Liver (tissue), 3 donors: ENCODE measurements around the gene FAT4.

Experiments
- NR2F2 ChIP-seq: IDR thresholded peaks from 2 replicates; pipeline ENCODE4 v1.6.1; 2016; ENCODE audit warnings: antibody characterized with exemption
- SP1 ChIP-seq: IDR thresholded peaks from 2 replicates; pipeline ENCODE4 v1.6.1; 2018; ENCODE audit warnings: antibody characterized with exemption, mild to moderate bottlenecking
- TAF1 ChIP-seq: conservative IDR thresholded peaks from 2 replicates; pipeline ENCODE4 v1.6.1; 2016; ENCODE audit warnings: antibody characterized with exemption, mild to moderate bottlenecking
- YY1 ChIP-seq: IDR thresholded peaks from 2 replicates; pipeline ENCODE4 v1.6.1; 2016; ENCODE audit warnings: antibody characterized with exemption, mild to moderate bottlenecking
- TF ChIP-seq, protein P1 (sequence below): fragments of 150-350 bp; IDR thresholded peaks from 2 replicates; pipeline ENCODE4 v1.5.1; 2017; ENCODE audit warnings: improper control_type of control experiment, low read depth, low read length; ENCODE audit not compliant: missing input control
- TF ChIP-seq, protein P2 (sequence below): IDR thresholded peaks from 2 replicates; pipeline ENCODE4 v1.6.1; 2016; ENCODE audit warnings: antibody characterized with exemption, mild to moderate bottlenecking
- TF ChIP-seq, protein P3 (sequence below): IDR thresholded peaks from 2 replicates; pipeline ENCODE4 v1.6.1; 2016; ENCODE audit warnings: antibody characterized with exemption
- donor health status: healthy.
- donor health status: healthy.

DNA sequence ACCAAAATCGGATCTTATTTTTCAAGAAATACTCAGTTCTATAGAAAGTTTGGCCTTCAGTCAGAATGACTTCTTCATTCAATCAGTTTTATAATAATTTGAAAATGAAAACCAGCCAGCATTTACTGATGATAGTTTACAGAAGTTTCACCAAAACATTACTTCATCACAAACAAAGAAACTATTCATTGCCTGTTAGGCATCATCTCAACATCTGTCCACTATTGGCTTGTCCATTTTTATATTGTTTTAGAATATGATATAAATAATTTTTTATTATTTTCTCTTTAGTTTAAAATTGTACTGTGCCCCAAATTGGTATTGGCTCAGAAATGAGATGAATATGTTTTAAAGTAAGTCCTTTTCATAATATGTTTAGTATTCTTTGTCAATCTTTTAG lies 38.4 kb downstream of the FAT4 start:
- TF ChIP-seq, protein P1, sequence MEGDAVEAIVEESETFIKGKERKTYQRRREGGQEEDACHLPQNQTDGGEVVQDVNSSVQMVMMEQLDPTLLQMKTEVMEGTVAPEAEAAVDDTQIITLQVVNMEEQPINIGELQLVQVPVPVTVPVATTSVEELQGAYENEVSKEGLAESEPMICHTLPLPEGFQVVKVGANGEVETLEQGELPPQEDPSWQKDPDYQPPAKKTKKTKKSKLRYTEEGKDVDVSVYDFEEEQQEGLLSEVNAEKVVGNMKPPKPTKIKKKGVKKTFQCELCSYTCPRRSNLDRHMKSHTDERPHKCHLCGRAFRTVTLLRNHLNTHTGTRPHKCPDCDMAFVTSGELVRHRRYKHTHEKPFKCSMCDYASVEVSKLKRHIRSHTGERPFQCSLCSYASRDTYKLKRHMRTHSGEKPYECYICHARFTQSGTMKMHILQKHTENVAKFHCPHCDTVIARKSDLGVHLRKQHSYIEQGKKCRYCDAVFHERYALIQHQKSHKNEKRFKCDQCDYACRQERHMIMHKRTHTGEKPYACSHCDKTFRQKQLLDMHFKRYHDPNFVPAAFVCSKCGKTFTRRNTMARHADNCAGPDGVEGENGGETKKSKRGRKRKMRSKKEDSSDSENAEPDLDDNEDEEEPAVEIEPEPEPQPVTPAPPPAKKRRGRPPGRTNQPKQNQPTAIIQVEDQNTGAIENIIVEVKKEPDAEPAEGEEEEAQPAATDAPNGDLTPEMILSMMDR, result no peak
- TF ChIP-seq NR2F2 (no peak), TAF1 (no peak), YY1 (no peak), SP1 (no peak)
- TF ChIP-seq, protein P2, sequence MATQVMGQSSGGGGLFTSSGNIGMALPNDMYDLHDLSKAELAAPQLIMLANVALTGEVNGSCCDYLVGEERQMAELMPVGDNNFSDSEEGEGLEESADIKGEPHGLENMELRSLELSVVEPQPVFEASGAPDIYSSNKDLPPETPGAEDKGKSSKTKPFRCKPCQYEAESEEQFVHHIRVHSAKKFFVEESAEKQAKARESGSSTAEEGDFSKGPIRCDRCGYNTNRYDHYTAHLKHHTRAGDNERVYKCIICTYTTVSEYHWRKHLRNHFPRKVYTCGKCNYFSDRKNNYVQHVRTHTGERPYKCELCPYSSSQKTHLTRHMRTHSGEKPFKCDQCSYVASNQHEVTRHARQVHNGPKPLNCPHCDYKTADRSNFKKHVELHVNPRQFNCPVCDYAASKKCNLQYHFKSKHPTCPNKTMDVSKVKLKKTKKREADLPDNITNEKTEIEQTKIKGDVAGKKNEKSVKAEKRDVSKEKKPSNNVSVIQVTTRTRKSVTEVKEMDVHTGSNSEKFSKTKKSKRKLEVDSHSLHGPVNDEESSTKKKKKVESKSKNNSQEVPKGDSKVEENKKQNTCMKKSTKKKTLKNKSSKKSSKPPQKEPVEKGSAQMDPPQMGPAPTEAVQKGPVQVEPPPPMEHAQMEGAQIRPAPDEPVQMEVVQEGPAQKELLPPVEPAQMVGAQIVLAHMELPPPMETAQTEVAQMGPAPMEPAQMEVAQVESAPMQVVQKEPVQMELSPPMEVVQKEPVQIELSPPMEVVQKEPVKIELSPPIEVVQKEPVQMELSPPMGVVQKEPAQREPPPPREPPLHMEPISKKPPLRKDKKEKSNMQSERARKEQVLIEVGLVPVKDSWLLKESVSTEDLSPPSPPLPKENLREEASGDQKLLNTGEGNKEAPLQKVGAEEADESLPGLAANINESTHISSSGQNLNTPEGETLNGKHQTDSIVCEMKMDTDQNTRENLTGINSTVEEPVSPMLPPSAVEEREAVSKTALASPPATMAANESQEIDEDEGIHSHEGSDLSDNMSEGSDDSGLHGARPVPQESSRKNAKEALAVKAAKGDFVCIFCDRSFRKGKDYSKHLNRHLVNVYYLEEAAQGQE, result no peak
- TF ChIP-seq, protein P3, sequence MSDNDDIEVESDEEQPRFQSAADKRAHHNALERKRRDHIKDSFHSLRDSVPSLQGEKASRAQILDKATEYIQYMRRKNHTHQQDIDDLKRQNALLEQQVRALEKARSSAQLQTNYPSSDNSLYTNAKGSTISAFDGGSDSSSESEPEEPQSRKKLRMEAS, result no peak
